B cell (primary cell): Measurements from ENCODE around the gene CNTN4.

Source experiments
- CTCF ChIP-seq: fragments of 200-600 bp; IDR thresholded peaks from one replicate; pipeline ENCODE4 v1.8.0; 2022; ENCODE audit warnings: antibody characterized with exemption, mild to moderate bottlenecking
- EZH2 ChIP-seq: IDR thresholded peaks from 2 replicates; pipeline ENCODE4 v1.6.1; 2012; ENCODE audit warnings: borderline replicate concordance, low read depth, mild to moderate bottlenecking, moderate library complexity, low read length; ENCODE audit not compliant: insufficient read depth, poor library complexity, severe bottlenecking

GRCh38 chr3:2838546-2839157 lies 740.0 kb downstream of the CNTN4 start:
- TF ChIP-seq CTCF (no peak), EZH2 (no peak)
